Neural progenitor cell (in vitro differentiated cells): ENCODE measurements around the gene PLD6. TPM values are rescaled to one million over a fixed set of nuclear protein-coding genes. Genes with fewer than 3 reads are reported as not detected.

Experiments used
- DNase-seq: peaks from one replicate; pipeline ENCODE4 v3.0.0-alpha.2; 2016; ENCODE audit warnings: low spot score
- H2AFZ ChIP-seq: fragments of 200-600 bp; sonication (generic); replicated peaks from 2 replicates; pipeline ENCODE4 v1.6.1; 2016; ENCODE audit warnings: antibody characterized with exemption
- H3F3A ChIP-seq: fragments of 200-600 bp; sonication (generic); 2 replicates; pipeline ENCODE4 v1.6.1; 2016; ENCODE audit warnings: antibody characterized with exemption, low read depth
- H3K27ac ChIP-seq: fragments of 200-600 bp; sonication (generic); 2 replicates; pipeline ENCODE4 v1.5.1; 2016; ENCODE audit warnings: mild to moderate bottlenecking
- H3K27me3 ChIP-seq: fragments of 200-600 bp; sonication (generic); 2 replicates; pipeline ENCODE4 v1.6.1; 2016; ENCODE audit warnings: mild to moderate bottlenecking, moderate library complexity
- H3K36me3 ChIP-seq: fragments of 200-600 bp; sonication (generic); 2 replicates; pipeline ENCODE4 v1.5.1; 2016
- H3K4me1 ChIP-seq: fragments of 200-600 bp; sonication (generic); 2 replicates; pipeline ENCODE4 v1.6.1; 2016; ENCODE audit warnings: mixed run types
- H3K4me2 ChIP-seq: fragments of 200-600 bp; sonication (generic); 2 replicates; pipeline ENCODE4 v1.6.1; 2016
- H3K4me3 ChIP-seq: fragments of 200-600 bp; sonication (generic); 2 replicates; pipeline ENCODE4 v1.5.1; 2016
- H3K79me2 ChIP-seq: fragments of 200-600 bp; sonication (generic); 2 replicates; pipeline ENCODE4 v1.6.1; 2016; ENCODE audit warnings: low read depth
- H3K9ac ChIP-seq: fragments of 200-600 bp; sonication (generic); 2 replicates; pipeline ENCODE4 v1.6.1; 2016
- H3K9me3 ChIP-seq: fragments of 200-600 bp; sonication (generic); 2 replicates; pipeline ENCODE4 v1.5.1; 2016; ENCODE audit warnings: low read depth
- H4K20me1 ChIP-seq: fragments of 200-600 bp; sonication (generic); 2 replicates; pipeline ENCODE4 v1.6.1; 2016; ENCODE audit warnings: low read depth
- H3K27ac Mint-ChIP-seq: 3 replicates; pipeline ENCODE4 v1.8.0; 2021; ENCODE audit warnings: mixed read lengths
- H3K27me3 Mint-ChIP-seq: 2 replicates; pipeline ENCODE4 v1.8.0; 2022; ENCODE audit warnings: low read depth, mild to moderate bottlenecking, inconsistent platforms, moderate library complexity, mixed read lengths; ENCODE audit not compliant: insufficient read depth
- H3K36me3 Mint-ChIP-seq: 3 replicates; pipeline ENCODE4 v1.8.0; 2021; ENCODE audit warnings: mixed read lengths
- H3K4me1 Mint-ChIP-seq: 3 replicates; pipeline ENCODE4 v1.8.0; 2021; ENCODE audit warnings: mixed read lengths
- H3K4me3 Mint-ChIP-seq: 3 replicates; pipeline ENCODE4 v1.8.0; 2021; ENCODE audit warnings: mild to moderate bottlenecking, moderate library complexity, mixed read lengths
- H3K9me3 Mint-ChIP-seq: 3 replicates; pipeline ENCODE4 v1.8.0; 2020; ENCODE audit warnings: mixed read lengths
- EZH2 ChIP-seq: fragments of 200-600 bp; sonication (generic); IDR thresholded peaks from 2 replicates; pipeline ENCODE4 v1.6.1; 2017; ENCODE audit warnings: antibody characterized with exemption, mild to moderate bottlenecking, moderate library complexity
- EZH2phosphoT487 ChIP-seq: fragments of 200-600 bp; sonication (generic); IDR thresholded peaks from 2 replicates; pipeline ENCODE4 v1.6.1; 2017; ENCODE audit warnings: antibody characterized with exemption
- total RNA-seq: library from RNA; depleted of rRNA; stranded (reverse); fragments of >200 nt; gene quantifications from 2 replicates; pipeline ENCODE4 v1.2.3, GENCODE V29; 2015; ENCODE audit warnings: low replicate concordance
- TF ChIP-seq, protein P1 (sequence below): fragments of 200-600 bp; sonication (generic); IDR thresholded peaks from 2 replicates; pipeline ENCODE4 v1.5.1; 2017; ENCODE audit warnings: antibody characterized with exemption, mild to moderate bottlenecking

The PLD6 gene
- total RNA-seq, 1 donor from 2014 or later, result 1.2 TPM

DNA sequence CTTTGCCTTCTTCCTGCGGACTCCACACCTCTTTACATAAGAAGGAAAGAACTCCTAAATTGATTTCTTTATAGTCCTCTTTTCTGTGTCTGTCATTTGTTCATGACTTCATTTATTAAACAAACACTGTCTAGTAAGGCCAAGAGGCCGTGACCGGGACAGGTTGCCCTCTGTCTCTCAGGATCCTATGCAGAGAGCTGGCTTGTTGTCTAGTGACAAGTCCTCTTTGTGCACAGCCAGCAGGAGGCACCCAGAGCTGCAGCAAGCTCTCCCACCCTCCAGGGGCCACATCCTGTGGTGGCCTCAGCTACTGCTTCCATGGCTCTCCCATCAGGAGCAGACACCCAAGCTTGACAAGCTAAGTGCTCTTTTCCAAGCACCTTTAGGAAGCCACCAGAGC, 50.6 kb downstream of the PLD6 start:
- no peak overlapping the region for H3K27ac ChIP-seq

DNA sequence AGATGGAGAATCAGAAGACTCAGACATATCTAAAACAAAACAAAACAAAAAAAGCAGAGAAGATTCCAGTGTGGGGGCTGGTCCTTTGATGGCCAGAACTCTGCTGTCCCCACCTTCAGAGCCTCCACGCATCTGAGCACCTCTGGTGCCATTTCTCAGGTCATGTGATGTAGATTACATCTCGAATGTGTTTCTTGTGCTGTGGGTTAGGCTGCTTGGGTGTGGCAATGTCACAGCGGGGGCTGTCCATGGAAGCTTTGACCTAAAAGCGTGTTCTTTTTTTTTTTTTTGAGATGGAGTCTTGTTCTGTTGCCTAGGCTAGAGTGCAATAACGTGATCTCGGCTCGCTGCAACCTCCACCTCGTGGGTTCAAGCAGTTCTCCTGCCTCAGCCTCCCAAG, 51.2 kb downstream of the PLD6 start:
- DNase-seq, result no peak
- no peaks in the 10 kb centered on the region for H3K79me2 ChIP-seq
- no peaks in the 10 kb centered on the region for H3F3A ChIP-seq
- peaks cover 42% of the 10 kb centered on the region for H3K36me3 Mint-ChIP-seq
- H3K9me3 Mint-ChIP-seq, result no peaks in the 10 kb centered on the region
- H3K27ac ChIP-seq, result no peak overlapping the region
- peaks cover 4% of the 10 kb centered on the region for H3K27me3 Mint-ChIP-seq
- no peak overlapping the region for H3K4me3 ChIP-seq
- no peak overlapping the region for H3K27ac Mint-ChIP-seq
- H3K4me1 ChIP-seq, result no peaks in the 10 kb centered on the region
- no peaks in the 10 kb centered on the region for H3K9me3 ChIP-seq
- no peaks in the 10 kb centered on the region for H3K4me1 Mint-ChIP-seq
- H3K27me3 ChIP-seq, result no peaks in the 10 kb centered on the region
- TF ChIP-seq EZH2phosphoT487 (no peak), EZH2 (no peak)
- TF ChIP-seq, protein P1, sequence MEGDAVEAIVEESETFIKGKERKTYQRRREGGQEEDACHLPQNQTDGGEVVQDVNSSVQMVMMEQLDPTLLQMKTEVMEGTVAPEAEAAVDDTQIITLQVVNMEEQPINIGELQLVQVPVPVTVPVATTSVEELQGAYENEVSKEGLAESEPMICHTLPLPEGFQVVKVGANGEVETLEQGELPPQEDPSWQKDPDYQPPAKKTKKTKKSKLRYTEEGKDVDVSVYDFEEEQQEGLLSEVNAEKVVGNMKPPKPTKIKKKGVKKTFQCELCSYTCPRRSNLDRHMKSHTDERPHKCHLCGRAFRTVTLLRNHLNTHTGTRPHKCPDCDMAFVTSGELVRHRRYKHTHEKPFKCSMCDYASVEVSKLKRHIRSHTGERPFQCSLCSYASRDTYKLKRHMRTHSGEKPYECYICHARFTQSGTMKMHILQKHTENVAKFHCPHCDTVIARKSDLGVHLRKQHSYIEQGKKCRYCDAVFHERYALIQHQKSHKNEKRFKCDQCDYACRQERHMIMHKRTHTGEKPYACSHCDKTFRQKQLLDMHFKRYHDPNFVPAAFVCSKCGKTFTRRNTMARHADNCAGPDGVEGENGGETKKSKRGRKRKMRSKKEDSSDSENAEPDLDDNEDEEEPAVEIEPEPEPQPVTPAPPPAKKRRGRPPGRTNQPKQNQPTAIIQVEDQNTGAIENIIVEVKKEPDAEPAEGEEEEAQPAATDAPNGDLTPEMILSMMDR, result no peak
- no peaks in the 10 kb centered on the region for H3K36me3 ChIP-seq
- no peak overlapping the region for H2AFZ ChIP-seq
- no peak overlapping the region for H3K4me2 ChIP-seq
- H3K4me3 Mint-ChIP-seq, result no peak overlapping the region
- no peak overlapping the region for H3K9ac ChIP-seq
- H4K20me1 ChIP-seq, result no peaks in the 10 kb centered on the region

More for the DNA sequence above, 50.6 kb downstream of the PLD6 start:
- no peak overlapping the region for H3K4me3 ChIP-seq
- no peak overlapping the region for H3K9ac ChIP-seq
- H3F3A ChIP-seq, result no peaks in the 10 kb centered on the region
- H3K79me2 ChIP-seq, result no peaks in the 10 kb centered on the region
- Mint-ChIP-seq H3K27ac (no peak overlapping the region), H3K4me3 (no peak overlapping the region), H3K27me3 (peaks cover 5% of the 10 kb centered on the region), H3K9me3 (no peaks in the 10 kb centered on the region), H3K36me3 (peaks cover 37% of the 10 kb centered on the region), H3K4me1 (no peaks in the 10 kb centered on the region)
- H3K4me1 ChIP-seq, result no peaks in the 10 kb centered on the region
- DNase-seq, result no peak
- H3K36me3 ChIP-seq, result no peaks in the 10 kb centered on the region
- no peak overlapping the region for H3K4me2 ChIP-seq
- no peaks in the 10 kb centered on the region for H3K27me3 ChIP-seq
- TF ChIP-seq EZH2 (no peak), EZH2phosphoT487 (no peak)
- TF ChIP-seq, protein P1, result no peak
- no peaks in the 10 kb centered on the region for H3K9me3 ChIP-seq
- H4K20me1 ChIP-seq, result no peaks in the 10 kb centered on the region
- H2AFZ ChIP-seq, result no peak overlapping the region

DNA sequence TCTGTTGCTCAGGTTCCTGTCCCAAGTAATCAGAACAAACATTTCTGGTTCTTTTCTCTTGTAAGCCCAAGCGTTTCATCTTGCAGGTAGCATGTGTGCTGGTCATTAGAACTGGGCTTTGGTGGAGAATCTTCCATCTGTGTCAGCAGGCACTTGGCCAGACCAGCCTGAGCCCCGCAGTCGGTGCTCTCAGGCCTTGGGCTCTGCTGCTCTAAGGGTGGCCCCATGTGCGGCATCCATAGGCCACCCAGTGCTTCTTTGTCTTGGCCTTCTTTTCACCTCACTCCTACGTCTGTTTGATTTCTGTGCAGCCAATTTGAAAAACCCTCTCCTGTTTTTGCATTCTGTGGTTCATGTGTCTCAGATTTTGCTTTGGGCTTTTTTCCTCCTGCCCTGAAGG, 51.6 kb downstream of the PLD6 start:
- TF ChIP-seq, protein P1, result no peak
- no peak for TF ChIP-seq EZH2phosphoT487
- TF ChIP-seq EZH2, result no peak
- no peaks in the 10 kb centered on the region for H3K4me1 Mint-ChIP-seq
- no peaks in the 10 kb centered on the region for H3K9me3 ChIP-seq
- no peak overlapping the region for H3K4me3 ChIP-seq
- H3K36me3 ChIP-seq, result no peaks in the 10 kb centered on the region
- no peaks in the 10 kb centered on the region for H4K20me1 ChIP-seq
- no peak overlapping the region for H3K9ac ChIP-seq
- no peaks in the 10 kb centered on the region for H3F3A ChIP-seq
- no peaks in the 10 kb centered on the region for H3K4me1 ChIP-seq
- no peak overlapping the region for H3K4me3 Mint-ChIP-seq
- DNase-seq, result no peak
- H2AFZ ChIP-seq, result no peak overlapping the region
- H3K27me3 ChIP-seq, result no peaks in the 10 kb centered on the region
- H3K27ac Mint-ChIP-seq, result peak overlapping the region; percentile 29
- peaks cover 4% of the 10 kb centered on the region for H3K27me3 Mint-ChIP-seq
- H3K27ac ChIP-seq, result no peak overlapping the region
- no peaks in the 10 kb centered on the region for H3K9me3 Mint-ChIP-seq
- no peaks in the 10 kb centered on the region for H3K79me2 ChIP-seq
- no peak overlapping the region for H3K4me2 ChIP-seq
- H3K36me3 Mint-ChIP-seq, result peaks cover 42% of the 10 kb centered on the region
